ENCODE measurements around the gene COQ9.
"Not testable (repeated sequence)": the region's sequence is repeated elsewhere in the genome, so short reads cannot be mapped to it uniquely, and the experiment has no call there.

COQ9 gene

GRCh38 chr16:57485916-57486857, 38.9 kb downstream of the COQ9 start, which contains the start of gene DOK4:
DOK4 (minus strand) TSS chr16:57486493; CDS start chr16:57479507, 6,986 bp downstream.
- DNase-seq (ENCODE audit: low spot score) = peak; percentile 86

- DNase-seq (ENCODE audit: low spot score) = no peak
Measured at GRCh38 chr16:57486858-57487834, 39.9 kb downstream of the COQ9 start.

- no peak for DNase-seq (ENCODE audit: low spot score)
Measured at GRCh38 chr16:57489229-57489628, 42.0 kb downstream of the COQ9 start.

DNA sequence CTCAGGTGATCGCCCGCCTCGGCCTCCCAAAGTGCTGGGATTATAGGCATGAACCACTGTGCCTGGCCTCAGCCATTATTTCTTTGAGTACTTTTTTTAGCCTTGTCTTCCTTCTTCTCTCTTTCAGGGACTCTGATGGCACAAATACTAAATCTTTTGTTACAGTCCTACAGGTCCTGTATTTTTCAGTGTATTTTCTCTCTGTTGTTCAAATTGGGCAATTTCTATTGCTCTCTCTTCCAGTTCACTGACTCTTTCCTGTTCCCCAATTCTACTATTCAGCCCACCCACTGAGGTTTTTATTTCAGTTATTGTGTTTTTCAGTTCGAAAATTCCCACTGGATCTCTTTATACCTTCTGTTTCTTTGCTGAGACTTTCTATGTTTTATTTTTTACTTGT, 46.5 kb downstream of the COQ9 start:
- no peak for DNase-seq (ENCODE audit: low spot score)

- no peak for DNase-seq (ENCODE audit: low spot score)
Measured at GRCh38 chr16:57497121-57497520, 49.8 kb downstream of the COQ9 start.

GRCh38 chr16:57498031-57498430, 50.8 kb downstream of the COQ9 start:
- DNase-seq (ENCODE audit: low spot score) = no peak

DNA sequence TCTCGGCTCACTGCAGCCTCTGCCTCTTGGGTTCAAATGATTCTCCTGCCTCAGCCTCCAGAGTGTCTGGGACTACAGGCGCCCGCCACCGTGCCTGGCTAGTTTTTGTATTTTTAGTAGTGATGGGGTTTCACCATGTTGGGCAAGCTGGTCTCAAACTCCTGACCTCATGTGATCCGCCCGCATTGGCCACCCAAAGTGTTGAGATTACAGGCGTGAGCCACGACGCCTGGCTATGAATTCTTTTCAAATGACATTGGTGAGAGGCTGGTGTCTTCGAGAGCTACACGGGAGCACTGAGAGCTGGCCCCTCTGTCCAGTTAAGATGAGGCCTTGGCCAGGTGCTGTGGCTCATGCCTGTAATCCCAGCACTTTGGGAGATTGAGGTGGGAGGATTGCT, 52.7 kb downstream of the COQ9 start:
- DNase-seq (ENCODE audit: low spot score) = not testable (repeated sequence)

- DNase-seq (ENCODE audit: low spot score) = no peak
Measured at GRCh38 chr16:57500578-57501111, 53.4 kb downstream of the COQ9 start.

GRCh38 chr16:57501492-57501891, 54.2 kb downstream of the COQ9 start:
- no peak for DNase-seq (ENCODE audit: low spot score)

- DNase-seq (ENCODE audit: low spot score) = no peak
Measured at GRCh38 chr16:57502048-57502775, 54.9 kb downstream of the COQ9 start.

- DNase-seq (ENCODE audit: low spot score) = no peak
Measured at GRCh38 chr16:57503366-57503765, 56.1 kb downstream of the COQ9 start.

DNA sequence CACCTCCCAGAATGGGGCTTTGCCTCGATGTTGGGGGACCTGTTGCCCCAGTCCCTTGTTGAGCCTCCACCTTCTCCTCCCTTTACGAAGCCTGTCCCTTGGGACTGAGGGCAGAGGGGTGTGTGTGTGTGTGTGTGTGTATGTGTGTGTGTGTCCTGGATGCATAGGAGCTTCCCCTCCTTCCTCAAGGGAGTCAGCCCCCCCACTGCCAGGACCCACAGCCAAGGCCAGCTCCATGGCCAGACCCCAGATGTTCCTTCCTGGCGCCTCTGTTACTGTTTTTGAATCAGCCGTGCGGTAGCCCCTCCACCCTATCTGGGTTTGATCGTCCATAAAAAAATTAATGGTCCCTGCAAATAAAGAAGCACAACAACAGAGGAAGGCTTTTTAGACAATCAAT, 56.7 kb downstream of the COQ9 start:
- no peak for DNase-seq (ENCODE audit: low spot score)

GRCh38 chr16:57504491-57504890, 57.2 kb downstream of the COQ9 start:
- DNase-seq (ENCODE audit: low spot score) = no peak

DNA sequence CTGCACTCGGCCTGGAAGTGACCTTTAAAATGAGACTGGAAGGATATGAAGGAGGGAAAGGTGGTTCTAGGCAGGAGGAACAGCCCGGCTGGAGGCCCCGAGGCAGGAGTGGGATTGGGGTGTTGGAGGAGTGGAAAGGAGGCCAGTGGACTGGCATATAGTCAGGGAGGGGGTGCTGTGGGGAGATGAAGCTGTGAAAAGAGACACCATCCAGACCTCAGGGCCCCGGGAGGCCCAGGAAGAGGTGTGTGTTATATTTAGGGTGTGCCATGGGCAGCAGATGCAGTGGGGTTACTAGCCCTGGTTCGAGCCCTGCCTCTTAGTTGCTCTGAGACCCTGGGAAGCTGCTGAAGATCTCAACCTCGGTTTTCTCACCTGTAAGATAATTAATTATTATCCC, 57.9 kb downstream of the COQ9 start:
- DNase-seq (ENCODE audit: low spot score) = no peak

GRCh38 chr16:57507136-57508034, 60.1 kb downstream of the COQ9 start:
- DNase-seq (ENCODE audit: low spot score) = no peak

GRCh38 chr16:57508035-57508425, 60.8 kb downstream of the COQ9 start:
- no peak for DNase-seq (ENCODE audit: low spot score)

- no peak for DNase-seq (ENCODE audit: low spot score)
Measured at GRCh38 chr16:57509231-57509923, 62.1 kb downstream of the COQ9 start.

DNA sequence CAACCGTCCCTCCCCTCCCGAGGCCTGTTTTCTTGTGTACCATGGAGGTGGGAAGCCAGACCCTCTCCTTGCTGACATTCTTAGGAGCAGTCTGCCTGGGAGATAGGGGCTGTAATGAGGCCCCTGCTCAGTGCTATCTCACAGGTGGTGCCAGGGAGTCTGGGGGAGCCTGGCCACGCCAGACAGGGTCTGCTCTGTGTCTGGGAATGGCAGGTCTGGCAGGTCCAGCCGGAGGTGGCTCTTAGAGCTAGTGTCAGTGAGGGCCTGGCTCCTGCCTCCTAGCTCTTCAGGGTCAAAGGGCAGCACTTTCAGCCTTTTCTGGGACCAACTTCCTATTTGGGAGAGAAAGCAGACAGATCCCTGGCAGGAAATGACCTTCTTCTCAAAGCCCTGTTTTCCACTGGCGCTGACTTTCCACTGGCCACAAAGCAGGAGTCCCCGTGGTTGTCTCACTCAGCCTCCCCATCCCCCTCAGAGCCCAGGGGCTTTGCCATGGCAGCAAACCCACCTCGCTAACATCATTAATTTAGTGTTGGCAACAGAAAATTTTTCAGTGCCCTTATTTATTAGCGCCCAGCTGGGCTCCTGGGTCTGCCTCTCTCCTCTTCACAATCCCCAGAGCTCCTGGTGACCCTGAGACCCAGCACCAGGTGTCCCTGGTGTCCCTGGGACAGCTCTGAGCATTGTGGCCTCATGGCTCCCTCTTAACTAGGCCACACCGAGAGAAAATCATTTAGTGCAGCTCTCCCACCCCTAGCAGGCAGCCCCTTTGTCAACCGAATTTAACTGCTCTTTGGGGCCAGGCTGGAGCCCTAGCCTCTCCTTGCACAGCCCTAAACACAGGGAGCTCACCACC, 63.0 kb downstream of the COQ9 start:
- DNase-seq (ENCODE audit: low spot score) = no peak
